GM18861 (cell line): ENCODE data around the gene SETDB2.

Experiments used
- ATAC-seq: cut with Tn5 transposase; IDR thresholded peaks from one replicate; pipeline ENCODE4 v1.9.1; 2021; ENCODE audit not compliant: unreplicated experiment

SETDB2 gene, protein sequence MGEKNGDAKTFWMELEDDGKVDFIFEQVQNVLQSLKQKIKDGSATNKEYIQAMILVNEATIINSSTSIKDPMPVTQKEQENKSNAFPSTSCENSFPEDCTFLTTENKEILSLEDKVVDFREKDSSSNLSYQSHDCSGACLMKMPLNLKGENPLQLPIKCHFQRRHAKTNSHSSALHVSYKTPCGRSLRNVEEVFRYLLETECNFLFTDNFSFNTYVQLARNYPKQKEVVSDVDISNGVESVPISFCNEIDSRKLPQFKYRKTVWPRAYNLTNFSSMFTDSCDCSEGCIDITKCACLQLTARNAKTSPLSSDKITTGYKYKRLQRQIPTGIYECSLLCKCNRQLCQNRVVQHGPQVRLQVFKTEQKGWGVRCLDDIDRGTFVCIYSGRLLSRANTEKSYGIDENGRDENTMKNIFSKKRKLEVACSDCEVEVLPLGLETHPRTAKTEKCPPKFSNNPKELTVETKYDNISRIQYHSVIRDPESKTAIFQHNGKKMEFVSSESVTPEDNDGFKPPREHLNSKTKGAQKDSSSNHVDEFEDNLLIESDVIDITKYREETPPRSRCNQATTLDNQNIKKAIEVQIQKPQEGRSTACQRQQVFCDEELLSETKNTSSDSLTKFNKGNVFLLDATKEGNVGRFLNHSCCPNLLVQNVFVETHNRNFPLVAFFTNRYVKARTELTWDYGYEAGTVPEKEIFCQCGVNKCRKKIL

DNA sequence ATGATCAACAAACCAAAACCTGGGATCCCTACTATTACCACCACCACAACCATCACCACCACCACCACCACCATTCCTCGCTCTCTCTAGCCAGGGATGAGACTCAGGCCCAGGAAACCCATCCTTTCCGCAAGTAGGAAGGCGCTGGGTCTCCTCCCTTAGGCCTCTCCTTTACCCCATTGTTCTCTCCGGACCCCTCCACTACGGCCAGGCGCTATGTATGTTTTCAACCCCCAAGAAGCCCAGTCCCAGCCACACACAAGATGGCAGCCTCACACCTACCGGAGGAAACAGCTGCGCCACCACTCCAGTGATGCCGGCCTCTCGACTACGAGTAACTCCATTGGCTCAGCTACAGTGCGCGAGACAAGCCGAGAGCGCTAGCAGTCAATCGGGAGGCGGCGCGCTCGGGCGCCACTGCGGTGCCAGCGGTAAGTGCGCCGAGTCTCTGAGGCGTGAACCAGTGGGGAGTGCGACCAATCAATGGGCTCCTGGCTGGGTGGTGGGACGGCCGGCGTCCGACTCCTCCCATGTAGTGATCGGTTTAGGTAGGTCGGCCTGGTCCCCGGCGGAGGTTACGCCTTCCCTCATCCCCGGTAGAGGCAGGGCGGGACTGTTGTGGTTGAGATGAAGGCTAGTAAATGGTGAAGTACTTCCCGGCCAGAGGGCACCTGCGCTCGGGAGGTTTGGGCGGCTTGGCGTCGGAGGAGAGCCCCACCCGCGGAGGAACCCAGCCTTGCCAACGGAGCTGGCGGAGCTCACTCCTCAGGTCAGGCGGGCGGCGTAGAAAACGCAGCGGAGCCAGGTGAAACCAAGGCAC lies at the start of gene SETDB2, which contains the start of gene CAB39L:
Gene SETDB2, plus strand, starts transcription at position 571 of the 820 bp plus-strand sequence. CDS start 7,620 bp downstream, outside the sequence.
Gene CAB39L, minus strand, starts transcription at position 361 of the 820 bp plus-strand sequence. CDS start 61,154 bp downstream, outside the sequence.
- ATAC-seq = peak; percentile 92

DNA sequence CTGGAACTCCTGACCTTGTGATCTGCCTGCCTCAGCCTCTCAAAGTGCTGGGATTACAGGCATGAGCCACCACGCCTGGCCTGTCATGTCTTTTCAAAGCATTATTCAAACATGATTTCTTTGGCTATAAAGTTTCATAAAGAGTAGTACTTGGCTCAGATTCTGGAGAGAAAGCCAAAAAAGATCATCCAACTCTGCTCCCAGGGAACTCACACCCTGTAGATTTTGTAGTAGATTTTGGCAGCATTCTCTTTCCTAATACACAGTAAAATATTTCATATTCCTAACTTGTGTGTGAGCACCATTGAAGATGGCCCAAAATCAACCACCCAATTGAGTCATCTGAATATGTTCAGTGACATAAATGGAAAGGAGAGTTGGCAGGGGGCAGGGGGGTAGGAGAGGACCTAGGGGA lies 48.6 kb upstream of the SETDB2 start:
- ATAC-seq = no peak

DNA sequence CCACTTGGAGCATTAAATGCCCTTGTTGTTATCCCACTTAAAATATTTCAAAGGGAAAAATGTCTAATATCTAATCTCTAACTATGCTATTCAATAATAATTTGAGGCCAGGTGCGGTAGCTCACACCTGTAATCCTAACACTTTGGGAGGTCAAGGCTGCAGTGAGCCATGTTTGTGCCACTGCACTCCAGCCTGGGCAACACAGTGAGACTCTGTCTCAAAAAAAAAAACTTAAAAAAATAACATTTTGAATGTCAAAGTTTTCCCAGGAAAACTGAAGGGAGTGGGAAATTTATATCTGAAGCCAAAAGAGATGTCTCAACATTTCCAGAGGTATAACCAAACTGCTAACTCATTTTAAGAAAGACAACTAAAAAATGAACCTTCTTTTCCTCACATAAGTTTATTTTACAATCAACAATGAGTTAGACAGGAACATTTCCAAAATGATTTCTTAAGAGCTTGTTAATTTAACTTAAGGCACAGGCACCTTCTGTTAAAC lies 48.1 kb upstream of the SETDB2 start:
- no peak for ATAC-seq

DNA sequence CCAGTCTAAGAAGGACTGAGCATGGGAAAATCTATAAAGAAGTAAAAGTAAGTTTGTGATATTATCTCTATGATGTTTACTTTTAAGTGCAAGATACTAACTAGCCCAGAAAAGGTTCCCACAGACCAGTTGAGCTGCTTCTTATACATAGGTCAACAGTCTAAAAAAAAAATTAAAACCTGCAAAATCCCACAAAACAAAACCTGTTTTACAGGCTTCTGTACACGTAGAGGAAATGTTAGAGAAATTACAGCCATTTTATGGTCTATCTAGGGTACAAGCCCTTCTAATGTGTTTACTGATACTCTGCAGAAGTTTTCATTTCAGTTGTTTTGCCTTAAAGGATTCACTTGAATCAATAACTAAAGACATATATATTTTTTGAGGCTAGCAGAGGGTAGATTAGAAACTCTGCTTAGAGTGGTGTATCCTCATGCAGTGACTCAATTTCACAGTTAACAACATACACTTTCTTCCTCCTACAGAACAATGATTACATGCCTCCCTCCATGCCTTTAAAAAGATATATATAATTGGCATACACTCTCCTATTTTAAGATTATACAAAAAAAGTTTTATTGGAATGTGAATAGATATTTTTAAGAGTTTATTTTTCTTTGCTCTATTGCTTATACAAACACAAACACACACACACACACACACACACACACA lies 44.1 kb upstream of the SETDB2 start:
- no peak for ATAC-seq

DNA sequence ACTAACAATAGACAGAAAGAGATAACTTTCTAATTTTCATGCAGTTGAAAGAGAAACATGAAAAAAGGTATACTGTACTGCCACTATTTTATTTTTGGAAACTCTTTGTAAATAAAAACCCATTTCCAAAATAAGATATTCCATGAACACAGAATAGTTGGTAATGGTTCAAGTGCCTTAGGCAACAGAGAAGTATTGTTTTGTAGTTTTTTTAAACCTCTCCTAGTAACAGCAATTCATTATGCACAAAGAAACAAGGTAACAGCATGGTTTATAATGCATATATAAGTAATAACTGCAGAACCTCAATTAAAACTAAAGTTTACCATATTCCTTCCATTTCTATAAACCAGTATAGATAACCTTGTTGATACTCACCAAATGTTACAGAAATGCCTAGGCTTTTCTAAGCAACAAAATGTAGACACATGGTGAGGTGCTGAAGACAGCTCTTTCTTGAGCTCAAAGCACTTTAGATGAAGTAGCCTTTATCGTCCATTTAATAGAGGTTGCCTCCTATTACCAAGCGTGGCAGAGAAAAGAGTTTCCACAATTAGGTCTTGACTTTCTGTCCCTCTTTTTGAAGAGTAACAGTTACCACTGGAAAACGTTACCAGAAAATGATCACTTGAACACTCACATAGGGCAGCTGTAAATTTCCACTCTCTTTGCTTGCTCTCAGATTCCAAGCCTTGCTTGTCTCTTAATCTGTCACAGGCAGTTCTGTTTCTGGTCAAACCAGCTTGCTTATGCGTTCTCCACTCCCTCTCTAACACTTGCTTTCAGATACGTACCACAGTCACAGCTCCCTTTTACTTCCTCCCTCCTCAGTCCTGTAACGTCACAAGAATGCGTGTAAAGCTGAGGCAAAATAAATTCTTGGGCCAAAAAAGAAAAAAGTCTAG lies 43.1 kb upstream of the SETDB2 start:
- ATAC-seq = peak; percentile 62

DNA sequence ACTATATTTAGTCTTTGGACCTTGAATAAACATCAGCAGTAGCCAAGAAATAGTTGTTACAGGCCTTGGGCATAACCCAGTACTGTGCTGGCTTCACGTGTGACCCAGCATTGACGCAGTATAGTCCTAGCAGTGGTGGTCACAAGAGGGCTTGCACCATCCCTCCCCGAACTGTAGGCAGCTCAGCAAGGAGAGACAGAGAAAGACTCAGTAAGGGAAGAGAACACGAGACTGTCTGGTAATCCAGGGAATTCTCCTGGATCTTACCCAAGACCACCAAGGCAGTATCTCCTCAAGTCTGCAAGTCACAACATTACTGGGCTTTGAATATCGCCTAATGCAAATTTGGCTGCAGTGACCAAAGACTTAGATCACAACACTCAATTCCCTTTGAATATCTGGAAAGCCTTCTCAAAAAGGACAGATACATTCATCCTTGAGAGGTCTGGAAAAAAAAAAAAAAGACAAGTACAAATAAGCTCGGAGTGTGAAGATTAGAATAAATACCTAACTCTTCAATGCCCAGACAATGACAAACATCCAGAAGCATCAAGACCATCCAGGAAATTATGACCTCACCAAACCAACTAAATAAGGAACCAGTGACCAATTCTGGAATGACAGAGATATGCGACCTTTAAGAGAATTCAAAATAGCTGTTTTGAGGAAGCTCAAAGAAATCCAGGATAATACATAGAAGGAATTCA lies 39.9 kb upstream of the SETDB2 start:
- ATAC-seq = no peak

DNA sequence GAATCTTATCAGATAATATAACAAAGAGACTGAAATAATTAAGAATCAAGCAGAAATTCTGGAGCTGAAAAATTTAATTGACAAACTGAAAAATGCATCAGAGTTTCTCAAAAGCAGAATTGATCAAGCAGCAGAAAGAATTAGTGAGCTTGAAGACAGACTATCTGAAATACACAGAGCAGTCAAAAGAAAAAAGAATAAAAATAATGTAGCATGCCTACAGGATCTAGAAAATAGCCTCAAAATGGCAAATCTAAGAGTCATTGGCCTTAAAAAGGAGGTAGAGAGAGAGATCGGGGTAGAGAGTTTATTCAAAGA lies 39.4 kb upstream of the SETDB2 start:
- ATAC-seq = no peak

DNA sequence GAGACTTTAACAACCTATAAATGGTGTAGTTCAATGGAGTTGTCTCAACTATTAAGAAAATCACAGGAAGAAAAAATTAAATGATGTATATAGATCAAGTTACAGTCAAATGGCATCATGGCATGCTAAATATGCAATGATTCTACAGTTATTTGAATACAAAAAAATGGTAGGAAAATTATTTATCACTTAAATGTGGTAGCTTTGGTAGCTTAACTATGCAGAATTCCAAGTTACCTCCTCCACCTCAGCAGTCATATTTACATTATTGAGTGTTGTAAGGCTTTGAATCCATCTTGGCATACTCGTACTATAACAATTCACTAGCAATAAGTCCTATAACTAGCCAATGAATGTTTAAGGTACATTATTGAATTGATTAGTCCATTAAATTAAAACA lies 37.0 kb upstream of the SETDB2 start:
- ATAC-seq = no peak

DNA sequence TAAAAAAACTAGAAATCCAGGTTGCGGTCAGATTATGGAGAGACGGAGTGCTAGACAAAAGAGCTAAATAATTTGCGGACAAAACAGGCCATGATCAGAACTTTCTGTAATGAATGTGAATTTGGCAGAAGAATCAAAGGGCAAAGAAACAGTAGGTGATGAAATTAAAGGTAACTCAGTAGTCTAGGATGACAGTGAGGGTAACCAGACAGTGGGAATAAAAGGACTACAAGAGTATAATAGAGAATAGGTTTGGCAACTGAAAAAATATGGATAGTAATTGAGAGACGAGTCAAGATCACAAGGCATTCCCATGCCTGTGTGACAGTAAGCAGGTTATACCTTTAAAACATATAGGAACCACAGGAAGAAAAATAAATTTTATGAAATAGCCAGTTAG lies 36.1 kb upstream of the SETDB2 start:
- no peak for ATAC-seq

DNA sequence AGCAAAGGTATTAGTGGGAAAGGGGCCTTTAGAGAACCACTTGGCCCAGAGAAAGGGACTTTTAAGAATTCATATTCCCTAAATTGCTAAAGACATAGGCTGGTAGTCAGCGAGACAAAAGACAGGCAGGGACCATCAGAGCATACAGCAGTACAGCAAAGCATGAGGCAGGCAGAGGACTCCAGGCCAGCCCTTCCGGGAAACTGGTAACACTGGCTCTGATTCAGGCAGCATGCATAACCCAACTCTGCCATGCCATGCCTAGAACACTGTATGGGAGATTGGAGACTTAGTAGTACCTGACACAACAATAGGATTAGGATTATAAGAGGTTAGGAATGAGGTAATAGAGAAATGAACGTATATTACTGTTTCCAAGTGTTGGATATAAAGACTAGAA lies 35.1 kb upstream of the SETDB2 start:
- no peak for ATAC-seq

DNA sequence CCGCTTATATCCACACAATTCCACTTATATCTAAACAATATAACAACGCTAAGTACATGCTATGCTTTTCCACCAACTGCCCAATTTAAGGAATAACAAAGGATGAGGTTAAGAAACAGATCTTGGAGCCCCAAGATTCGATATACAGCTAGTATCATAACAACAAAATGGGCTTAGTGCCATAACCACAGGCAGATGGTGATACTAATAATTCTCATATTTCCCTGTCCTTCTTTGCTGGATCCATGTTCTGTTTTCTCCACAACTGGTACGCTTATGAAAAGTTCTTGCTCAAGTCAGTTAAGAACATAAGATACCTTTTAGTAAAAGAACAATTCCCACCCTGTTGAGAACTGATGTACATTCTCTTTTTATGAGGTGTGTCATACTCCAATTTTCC lies 34.1 kb upstream of the SETDB2 start:
- ATAC-seq = no peak

DNA sequence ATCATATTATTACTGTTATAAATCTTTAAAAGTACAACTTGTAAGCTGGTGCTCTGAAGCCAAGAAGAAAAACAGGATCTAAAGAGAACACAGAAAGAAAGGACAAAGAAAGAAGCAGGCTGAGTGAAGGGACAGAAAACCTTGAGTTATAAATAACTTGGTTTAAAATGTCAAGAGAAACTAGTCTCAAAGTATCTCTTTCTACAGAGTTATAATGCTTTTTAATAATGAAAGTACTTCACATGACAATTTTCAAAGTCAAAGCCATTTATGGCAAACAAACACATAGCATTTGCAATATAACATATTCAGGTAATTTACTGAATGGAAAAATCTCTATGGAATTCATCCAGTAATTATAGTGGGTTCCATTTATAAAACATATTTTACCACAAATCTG lies 33.6 kb upstream of the SETDB2 start:
- no peak for ATAC-seq

DNA sequence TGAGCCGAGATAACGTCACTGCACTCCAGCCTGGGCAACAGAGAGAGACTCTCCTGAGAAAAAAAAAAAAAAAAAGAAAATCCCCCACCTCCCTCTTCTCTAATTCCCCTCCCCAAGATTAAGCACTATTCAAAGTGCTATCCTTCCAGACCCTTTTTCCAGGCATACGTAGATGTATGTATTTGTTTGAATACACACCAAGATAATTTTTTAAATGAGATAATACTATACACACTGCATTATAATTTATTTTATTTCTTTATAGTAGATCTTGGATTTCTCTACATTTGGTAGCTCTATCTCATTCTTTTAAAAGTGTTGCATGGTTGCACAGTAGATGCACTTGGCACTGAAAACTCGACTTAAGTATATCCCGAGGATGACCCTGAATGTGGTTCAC lies 32.7 kb upstream of the SETDB2 start:
- ATAC-seq = no peak

DNA sequence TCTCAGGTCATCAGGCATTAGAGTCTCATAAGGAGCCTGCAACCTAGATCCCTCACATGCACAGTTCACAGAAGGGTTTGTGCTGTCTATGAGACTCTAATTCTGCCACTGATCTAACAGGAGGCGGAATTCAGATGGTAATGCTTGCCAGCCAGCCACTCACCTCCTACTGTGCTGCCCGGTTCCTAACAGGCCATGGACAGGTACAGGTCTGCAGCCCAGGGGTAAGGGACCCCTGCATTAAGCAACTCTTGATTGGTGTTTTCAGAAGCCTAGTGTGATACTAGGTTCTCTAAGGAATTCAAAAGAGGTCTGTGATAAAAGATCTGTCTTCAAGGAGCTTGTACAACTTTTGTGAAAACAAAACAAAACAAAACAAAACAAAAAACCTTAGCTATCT lies 31.3 kb upstream of the SETDB2 start:
- ATAC-seq = no peak

DNA sequence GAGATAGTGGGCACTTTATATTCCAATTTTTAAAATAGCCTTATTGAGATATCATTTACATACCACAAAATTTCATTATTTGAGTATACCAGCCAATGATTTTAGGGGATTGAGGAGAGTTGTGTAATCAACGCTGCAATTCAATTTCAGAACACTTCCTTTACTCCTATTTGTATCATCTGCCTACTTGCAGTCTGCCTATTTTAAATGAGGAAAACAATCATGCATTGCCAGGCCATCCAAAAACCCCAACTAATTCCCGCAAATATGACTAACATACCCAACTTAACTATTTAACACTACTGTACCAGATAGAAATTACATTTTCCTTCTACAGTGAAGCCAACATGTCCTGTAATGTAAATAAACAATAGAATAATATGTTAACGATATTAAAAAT lies 26.9 kb upstream of the SETDB2 start:
- ATAC-seq = no peak

DNA sequence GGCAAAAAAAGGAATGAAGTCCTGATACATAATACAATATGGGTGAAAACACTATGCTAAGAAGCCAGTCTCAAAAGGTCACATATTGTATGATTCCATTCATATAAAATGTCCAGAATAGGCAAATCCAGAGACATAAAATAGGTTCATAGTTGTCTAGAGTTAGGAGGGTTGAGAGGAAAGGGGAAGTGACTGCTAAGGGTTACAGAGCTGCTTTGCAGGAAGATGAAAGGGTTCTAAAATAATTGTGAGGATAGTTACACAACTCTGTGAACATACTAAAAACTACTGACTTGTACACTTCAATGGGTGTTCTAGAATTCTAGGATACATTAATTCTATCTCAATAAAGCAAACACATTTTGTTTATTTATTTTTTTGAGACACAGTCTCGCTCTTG lies 25.9 kb upstream of the SETDB2 start:
- no peak for ATAC-seq

DNA sequence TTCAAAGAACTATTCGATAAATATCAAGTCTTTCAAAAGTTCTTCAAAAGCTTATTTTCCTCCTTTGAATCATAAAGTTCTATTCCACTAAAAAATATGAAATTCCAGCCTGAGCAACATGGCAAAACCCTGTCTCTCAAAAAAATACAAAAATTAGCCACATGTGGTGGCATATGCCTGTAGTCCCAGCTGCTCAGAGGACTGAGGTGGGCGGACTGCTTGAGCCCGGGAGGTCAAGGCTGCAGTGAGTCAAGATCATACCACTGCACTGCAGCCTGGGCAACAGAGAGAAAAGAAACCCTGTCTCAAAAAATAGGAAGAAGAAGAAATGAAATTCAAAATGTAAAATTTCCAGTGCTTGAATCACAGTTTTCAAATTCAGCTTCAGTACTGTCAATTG lies 24.8 kb upstream of the SETDB2 start:
- no peak for ATAC-seq

DNA sequence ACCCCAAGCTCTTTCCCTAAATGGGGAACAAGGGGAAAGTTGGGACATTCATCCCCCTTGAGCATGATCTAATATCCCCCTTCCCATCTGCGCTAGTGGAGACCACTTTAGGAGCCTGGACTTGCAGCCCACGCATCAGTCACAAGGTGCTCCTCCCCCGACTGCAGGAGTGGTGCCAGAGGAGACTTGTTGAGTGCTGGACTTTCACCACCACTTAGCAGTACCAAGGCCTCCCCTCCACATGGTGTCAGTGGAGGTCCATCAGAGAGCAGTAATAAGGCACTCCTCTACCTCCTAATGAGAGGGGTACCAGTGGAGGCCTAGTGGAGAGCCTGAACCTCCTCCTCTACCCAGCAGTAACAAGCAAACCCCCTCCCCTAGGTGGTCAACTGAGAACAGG lies 22.7 kb upstream of the SETDB2 start:
- peak; percentile 81 for ATAC-seq

DNA sequence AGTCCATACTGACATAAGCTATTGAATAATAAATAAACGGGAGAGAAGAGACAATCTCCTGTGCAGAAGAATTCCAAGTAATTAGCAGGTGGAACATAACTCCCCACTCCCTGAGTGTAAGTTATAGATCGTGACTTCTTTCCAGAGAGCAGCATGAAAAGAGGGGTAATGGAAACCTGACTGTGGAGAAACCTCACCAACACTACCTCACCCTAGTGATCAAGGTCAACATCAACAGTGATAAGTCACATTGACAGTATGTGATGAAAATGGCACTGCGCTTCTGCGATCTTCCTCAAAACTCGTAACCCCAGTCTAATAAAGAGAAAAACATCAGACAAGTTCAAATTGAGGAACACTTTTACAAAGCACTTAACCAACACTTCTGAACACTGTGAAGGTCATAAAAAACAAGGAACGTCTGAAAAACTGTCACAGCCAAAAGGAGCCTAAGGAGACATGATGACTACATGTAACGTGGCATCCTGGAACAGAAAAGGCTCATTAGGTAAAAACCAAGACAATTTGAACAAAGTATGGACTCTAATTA lies 20.0 kb upstream of the SETDB2 start:
- no peak for ATAC-seq
